Hematopoietic multipotent progenitor cell (in vitro differentiated cells): ENCODE measurements around the gene PSME2. TPM values are rescaled to one million over a fixed set of nuclear protein-coding genes. Genes with fewer than 3 reads are reported as not detected.

Experiments used
- DNase-seq, 3 donors: peaks; one replicate each; pipeline ENCODE4 v3.0.0-alpha.2; 2011 to 2015; ENCODE audit warnings: low read depth in 2 of 3, low spot score in 2 of 3
- total RNA-seq: library from RNA; depleted of rRNA; stranded (reverse); fragments of >200 nt; gene quantifications from one replicate; pipeline ENCODE4 v1.2.3, GENCODE V29; 2012

Gene PSME2
- total RNA-seq, 1 donor = 38.0 TPM

GRCh38 chr14:24179961-24180796, 33.8 kb upstream of the PSME2 start:
- no peak for DNase-seq

GRCh38 chr14:24179294-24179960, 33.0 kb upstream of the PSME2 start:
- no peak for DNase-seq

DNA sequence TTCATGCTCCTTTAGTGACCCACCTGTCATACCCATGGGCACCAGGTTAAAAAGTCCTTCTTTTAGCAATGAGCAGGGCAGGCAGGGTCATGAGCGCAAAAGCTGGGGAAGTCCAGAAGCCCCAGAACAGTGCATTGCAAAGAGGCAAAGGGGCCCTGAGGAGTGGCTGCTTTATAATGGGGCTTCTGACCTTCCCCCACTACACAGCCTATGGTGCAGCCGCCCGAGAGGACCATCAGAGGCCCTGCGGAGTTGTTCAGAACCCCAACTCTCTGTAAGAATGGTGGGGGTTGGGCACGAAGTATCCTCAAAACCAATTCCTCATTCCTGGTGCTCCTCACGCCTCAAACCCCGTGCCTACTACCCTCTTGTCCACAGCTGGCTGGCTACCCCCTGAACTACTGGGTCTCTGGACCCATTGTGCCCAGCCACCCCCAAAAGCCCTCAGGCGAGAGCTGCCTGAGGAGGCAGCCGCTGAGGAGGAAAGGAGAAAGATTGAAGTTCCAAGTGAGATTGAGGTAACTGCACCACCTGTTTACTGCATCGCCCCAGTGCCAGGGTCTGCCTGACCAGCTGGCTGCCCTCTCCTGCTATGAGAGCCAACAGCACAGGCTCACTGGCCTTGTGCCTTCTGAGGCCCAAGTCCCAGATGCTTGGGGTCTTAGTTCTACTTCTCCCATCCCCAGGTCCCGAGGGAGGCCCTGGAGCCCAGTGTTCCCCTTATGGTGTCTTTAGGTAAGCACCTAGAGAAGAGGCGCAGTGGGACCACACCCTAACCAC, 32.2 kb upstream of the PSME2 start:
- DNase-seq = no peak

GRCh38 chr14:24177891-24178290, 31.5 kb upstream of the PSME2 start:
- DNase-seq = no peak

- DNase-seq = no peak
Observed at GRCh38 chr14:24177041-24177825, 30.8 kb upstream of the PSME2 start.

DNA sequence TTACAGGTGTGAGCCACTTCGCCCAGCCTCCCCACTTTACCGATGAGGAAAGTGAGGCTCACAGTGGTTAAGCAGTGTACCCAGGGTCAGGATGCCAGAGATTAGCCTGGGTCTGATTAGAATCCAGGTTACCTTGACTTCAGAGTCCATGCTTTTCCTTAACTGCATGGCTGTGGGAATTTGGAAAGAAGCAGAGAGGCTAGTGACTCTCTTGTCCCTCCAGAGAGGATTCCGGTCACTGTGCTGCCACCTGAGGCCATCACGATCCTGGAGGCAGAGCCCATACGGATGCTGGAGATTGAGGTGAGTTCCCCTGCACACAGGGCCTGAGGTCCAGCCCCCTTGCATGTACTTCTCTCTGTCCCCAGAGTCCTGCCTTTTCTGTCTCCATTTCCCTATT, 30.2 kb upstream of the PSME2 start:
- no peak for DNase-seq

GRCh38 chr14:24172871-24173281, 26.5 kb upstream of the PSME2 start:
- no peak for DNase-seq

- no peak for DNase-seq
Observed at GRCh38 chr14:24172261-24172860, 26.0 kb upstream of the PSME2 start.

- peak in 2 of 3 donors; percentile 98 to 99 for DNase-seq
Observed at GRCh38 chr14:24171422-24172260, 25.2 kb upstream of the PSME2 start, which contains the start of gene REC8. Gene REC8, plus strand, starts transcription at chr14:24172080. Its CDS starts 473 bp downstream, at chr14:24172553.

GRCh38 chr14:24167469-24168114, 21.2 kb upstream of the PSME2 start:
- peak in 1 of 3 donors; percentile 23 for DNase-seq

GRCh38 chr14:24165785-24166184, 19.4 kb upstream of the PSME2 start:
- no peak for DNase-seq

GRCh38 chr14:24164518-24164991, 18.1 kb upstream of the PSME2 start:
- DNase-seq = no peak

DNA sequence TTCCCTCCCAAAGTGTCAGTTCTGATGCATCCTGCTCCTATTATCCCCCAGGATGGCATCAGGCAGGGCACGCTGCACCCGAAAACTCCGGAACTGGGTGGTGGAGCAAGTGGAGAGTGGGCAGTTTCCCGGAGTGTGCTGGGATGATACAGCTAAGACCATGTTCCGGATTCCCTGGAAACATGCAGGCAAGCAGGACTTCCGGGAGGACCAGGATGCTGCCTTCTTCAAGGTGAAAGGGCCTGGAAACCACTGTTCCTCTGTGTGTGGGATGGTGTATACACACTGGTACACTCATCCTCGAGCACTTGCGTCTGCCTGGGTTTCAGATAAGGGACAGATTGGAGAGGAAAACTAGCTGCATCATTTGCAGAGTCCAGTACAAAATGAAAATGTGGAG, 15.7 kb upstream of the PSME2 start:
- DNase-seq = no peak

DNA sequence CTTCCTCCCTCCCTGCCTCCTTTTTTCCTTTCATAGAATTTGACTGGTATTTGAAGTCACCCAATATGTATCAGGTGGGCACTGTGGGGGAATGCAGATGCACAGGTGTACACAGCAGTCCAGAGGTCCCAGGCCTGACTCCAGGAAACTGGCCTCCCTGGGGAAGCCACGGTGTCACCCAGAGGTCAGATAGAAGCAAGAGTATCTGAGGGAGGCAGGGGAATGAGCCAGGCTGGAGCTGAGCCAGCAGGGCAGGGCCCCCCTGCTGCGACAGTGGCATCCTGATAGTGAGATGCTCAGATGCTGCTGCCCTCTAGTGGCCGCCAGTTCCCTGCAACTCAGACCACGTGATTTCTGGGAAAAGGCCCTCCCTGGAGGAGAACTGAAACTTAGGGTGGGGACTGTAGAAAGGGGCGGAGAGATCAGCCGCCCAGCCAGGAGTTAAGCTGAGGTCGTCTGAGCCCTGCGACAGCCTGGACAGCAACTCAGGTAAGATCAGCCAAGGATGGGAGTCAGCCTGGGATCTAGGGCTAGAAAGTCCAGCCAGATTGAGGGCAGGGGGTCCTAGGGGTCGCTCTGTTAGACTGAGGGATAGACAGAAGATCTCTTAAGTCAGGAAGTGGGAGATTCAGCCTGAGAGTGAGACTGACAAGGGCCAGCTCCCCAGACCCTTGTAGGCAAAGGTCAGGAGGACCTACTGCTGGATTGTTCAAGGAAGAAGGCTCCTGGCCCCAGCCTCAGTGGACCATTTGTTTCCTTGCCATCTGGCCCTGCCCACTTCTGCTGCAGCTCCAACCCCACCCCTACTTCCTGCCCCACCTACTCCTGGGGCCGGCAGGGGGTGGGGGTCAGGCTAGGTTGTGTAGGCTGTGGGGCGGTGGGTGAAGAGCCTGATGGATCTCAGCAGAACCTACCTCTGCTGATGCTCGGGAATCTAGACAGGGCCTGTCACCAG, 14.7 kb upstream of the PSME2 start, which contains the start of gene IRF9:
Gene IRF9 (plus strand): TSS at position 416 of the 955 bp plus-strand sequence. CDS start 880 bp downstream, outside the sequence.
- DNase-seq = peak; percentile 95 to 98 (median 97)

GRCh38 chr14:24160499-24160849, 14.1 kb upstream of the PSME2 start:
- no peak for DNase-seq

- DNase-seq = no peak
Observed at GRCh38 chr14:24159777-24160498, 13.5 kb upstream of the PSME2 start.

GRCh38 chr14:24157331-24157730, 10.9 kb upstream of the PSME2 start:
- DNase-seq = no peak
